Midbrain (tissue), 1 donor: ENCODE measurements around the gene COL17A1.

Source experiments
- DNase-seq: peaks from one replicate; lab custom pipeline; 2025; lab: John Stamatoyannopoulos, UW

Gene COL17A1

GRCh38 chr10:104098358-104098925 is 12.8 kb upstream of the COL17A1 start:
- no peak for DNase-seq

DNA sequence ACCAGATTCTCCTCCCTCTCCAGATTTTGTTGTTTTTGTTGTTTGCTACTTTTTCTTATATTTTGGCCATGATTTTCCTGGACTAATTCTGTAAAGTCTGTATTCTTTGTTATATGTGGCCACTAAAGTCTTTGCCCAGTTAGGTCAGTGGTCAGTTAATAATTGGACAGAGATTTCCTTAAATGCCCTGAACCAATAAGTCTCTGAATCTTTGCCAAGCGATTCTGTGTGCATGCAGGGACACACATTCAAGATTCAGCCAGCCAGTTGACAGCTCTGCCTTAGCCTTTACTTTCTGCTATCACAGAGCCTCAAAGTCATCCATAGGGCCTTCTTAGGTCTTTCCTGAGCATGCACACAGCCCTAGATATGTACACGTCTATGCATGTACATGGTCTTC is 11.0 kb upstream of the COL17A1 start:
- no peak for DNase-seq

- no peak for DNase-seq
Measured at GRCh38 chr10:104092749-104093148, 7.1 kb upstream of the COL17A1 start.

DNA sequence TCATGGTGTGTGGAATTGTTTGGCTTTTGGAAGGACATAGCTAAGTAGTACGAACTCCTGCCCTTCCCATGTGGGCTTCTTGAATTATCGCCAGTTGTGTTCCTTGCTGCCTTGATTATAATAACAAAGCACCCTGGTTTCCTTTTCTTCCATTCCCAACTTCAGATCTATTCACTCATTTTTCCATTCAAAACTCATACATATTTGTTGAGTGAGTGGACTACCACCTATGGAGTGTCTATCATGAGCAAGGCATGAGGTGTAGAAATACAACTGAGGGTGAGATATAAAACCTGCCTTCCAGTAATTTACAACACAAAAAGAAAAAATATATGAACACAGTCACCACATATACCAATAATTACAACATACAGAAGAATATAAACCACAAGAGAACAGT is 4.9 kb upstream of the COL17A1 start:
- no peak for DNase-seq

GRCh38 chr10:104089621-104090020 is 3.9 kb upstream of the COL17A1 start:
- no peak for DNase-seq

GRCh38 chr10:104088239-104088638 is 2.6 kb upstream of the COL17A1 start:
- DNase-seq = no peak

DNA sequence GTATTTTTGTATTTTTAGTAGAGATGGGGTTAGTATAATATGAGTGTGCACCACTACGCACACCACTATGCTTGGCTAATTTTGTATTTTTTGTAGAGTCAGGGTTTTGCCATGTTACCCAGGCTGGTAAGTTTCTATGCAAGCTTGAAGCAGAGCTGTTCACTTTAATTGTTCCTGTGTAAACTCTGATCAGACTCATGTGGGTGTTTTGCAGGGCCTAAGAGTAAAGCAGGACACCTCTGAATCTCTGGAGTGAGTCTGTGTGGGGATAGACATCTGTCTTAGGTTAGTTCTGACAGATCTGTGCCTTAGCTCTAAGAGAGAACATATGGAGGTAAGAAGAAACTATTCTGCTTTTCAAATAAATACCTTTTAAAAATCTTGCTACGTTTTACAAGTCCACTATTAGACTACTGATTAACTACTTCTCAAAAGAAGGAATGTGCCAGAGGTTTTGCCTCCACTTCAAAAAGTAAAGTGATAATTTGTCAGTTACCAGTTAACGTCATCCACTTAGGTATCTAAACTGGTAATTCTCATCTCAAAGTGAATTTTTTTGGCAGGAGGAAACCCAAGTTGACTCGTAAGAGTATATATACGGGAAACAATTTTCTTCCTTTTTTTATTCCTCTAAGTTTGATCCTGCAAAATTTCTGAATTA is 1.1 kb downstream of the COL17A1 start:
- DNase-seq = no peak

GRCh38 chr10:104081998-104082397 is 3.7 kb downstream of the COL17A1 start:
- no peak for DNase-seq

DNA sequence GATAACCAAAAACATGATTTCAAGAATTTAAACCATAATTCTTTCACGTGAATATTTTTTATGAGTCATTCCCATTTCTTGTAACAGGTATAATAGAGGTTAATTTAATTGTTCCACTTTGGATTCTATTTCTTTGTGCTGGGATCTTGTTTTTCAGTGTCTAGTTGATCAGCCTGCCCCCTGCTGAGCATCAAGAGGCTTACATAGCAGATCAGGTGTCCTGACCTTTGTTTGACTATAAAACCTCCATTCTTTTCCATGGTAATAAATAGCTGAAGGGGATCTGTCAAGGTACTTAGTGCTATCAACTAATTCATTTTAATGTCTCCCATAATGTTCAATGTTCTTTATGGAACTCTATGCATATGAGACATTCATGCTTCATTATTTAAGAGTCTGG is 4.9 kb downstream of the COL17A1 start:
- DNase-seq = peak; percentile 13

GRCh38 chr10:104077663-104078151 is 8.0 kb downstream of the COL17A1 start:
- no peak for DNase-seq

DNA sequence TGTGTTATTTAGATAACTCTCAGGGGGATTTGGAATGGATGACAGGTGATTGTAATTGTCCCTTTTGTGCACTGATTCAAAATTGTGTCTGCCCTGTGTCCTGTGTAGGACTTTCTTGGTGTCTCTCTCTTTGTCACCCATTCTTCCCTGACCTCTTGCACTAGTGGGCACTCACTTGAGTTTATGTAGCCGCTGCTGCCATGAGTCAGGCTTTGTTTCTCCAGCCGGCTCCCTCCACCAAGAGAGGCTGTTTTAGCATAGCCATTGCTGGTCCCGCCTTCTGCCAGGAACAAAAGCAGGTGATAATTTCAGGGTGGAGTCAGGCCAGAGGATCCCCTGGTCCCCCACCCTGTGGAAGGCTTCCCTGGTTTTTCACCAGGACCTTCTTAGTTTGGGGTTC is 8.4 kb downstream of the COL17A1 start:
- DNase-seq = no peak

- peak; percentile 79 for DNase-seq
Measured at GRCh38 chr10:104076743-104077160, 8.9 kb downstream of the COL17A1 start.

GRCh38 chr10:104074505-104074904 is 11.2 kb downstream of the COL17A1 start:
- no peak for DNase-seq

DNA sequence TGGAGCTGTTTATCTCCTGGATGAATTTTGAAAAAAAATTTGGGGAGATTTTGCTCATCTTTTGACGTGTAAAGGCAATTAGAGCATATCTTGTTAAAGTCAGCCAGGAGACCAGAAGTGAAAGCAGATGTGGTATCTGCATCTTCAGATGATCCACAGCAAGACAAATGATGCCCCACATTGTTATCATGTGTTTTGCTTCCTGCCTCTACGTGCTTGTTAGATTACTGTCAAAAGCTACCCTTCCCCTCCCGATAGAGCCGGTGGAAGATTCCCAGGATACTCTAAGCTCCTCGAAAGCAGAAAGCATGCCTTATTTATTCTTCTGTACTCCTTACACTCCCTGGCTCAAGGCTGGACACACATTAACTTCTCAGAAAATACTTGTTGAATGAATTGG is 12.9 kb downstream of the COL17A1 start:
- DNase-seq = no peak

DNA sequence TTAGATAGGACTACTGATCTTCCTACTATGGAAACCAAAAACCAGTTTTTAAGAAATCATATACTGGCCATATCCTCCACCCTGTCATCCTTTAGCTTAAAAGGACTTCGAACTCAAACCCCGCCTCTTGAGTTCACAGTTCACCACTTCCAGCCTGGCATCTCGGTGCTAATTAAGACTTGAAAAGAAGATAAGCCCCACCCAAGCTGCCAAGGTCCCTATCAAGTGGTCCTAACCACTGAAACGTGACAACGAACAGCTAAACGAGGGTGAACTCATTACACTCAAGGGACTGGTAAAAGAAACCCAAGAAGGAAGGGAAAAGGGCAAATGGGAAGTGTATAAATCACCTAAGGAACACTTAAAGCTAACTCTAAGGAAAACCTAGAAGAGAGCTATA is 16.1 kb downstream of the COL17A1 start:
- no peak for DNase-seq

- DNase-seq = no peak
Measured at GRCh38 chr10:104067525-104067924, 18.2 kb downstream of the COL17A1 start.

- DNase-seq = no peak
Measured at GRCh38 chr10:104066945-104067344, 18.7 kb downstream of the COL17A1 start.

- DNase-seq = no peak
Measured at GRCh38 chr10:104065748-104066147, 19.9 kb downstream of the COL17A1 start.

DNA sequence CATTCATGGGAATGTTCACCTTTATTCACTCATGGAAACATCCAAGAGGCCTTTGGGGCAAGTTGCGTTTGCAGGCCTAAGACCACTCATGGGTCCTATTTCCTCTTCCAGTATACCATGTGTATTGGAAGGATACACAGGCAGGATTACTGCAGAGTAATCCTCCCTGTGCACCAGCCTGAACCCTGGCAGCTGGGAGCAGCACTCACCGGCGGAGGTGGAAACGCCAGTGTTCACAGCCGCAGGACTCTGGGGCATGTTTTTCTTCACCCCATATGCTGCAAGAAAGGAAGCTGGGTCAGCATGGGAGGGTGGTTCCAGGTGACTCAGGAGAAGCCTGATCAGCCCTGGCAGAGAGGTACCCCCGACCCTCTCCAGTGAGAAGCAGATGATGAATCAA is 24.5 kb downstream of the COL17A1 start:
- no peak for DNase-seq

DNA sequence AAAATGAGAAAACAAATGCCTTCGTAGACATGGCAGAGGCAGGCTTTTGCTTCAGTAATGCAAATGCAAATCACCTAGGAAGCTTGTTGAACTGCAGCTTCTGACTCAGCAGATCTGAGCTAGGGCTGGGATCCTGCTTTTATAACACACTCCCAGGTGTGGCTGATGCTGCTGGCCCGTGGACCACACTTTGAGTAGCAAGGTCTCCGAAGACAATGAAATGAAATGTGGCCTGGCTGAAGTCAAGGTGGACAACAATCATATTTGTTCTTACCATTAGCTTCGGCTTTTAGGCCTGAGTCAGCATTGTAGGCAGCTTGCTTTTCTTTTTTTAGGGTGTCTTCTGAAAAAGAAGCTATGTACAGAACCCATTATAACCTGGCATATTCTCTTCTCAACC is 26.3 kb downstream of the COL17A1 start:
- no peak for DNase-seq

DNA sequence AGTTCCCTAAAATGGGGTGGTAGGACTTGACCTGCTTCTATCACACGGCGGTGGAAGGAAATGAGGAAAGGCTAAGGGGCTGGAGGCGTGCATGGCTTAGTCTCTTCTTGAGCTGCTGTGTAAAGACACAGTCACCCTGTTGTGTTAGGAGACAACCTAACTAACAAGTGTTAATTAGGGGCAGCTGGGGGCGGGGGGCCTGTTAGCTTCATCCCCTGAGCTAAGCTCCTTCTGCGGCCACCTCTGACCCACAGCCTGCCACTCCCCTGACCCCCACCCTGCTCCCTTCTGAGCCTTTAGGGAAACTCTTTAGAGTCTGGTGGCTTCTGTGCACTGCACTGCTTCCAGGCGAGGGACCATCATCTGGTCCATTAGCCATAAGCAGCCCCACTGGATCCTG is 28.0 kb downstream of the COL17A1 start:
- DNase-seq = no peak

DNA sequence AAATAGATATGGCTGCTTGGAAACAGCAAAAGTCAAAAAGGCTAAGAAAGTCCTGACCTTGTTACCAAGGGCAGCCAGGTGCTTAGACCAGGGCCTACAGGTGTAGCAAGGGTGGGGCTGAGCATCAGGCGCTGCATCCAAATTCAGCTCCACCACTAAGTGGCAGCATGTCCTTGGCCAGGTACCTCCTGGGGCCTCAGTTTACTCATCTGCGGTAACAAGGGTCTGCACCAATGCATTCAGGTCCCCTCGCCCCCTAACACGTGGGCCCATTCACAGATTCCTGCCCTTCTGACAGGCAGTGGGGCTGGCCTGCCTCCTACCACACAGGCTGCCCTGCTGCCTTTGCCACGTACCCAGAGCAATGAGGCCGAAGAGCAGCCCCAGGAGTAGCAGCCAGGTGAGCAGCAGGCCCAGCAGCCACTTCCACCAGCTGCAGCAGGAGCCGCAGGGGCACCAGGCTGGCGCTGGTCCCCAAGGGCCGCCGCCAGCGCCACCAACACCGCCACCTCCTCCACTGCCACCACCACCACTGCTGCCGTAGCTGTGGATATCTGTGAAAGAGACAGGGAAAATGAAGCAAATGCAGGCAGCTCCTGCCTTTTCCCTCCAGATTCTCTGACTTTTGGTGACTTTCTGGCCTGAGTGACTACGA is 28.9 kb downstream of the COL17A1 start:
- no peak for DNase-seq

DNA sequence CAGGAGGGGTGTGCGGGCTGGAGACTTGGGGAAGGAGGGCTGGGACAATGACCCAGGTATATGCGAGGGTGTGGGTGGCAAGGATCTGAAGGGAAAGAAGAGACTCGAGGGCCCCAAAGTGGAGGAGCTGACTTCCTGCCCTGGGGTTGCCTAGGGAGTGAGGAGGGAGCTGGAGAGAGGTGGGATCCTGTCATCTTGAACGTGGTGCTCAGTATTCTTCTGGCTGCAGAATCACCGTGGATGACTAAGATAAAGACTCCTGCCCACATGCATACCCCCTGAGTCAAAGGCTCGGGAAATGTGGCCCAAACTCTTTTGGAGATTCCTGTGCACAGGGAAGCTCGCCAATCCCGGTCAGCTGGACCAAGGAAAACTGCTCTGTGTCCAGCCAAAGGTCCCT is 31.2 kb downstream of the COL17A1 start:
- no peak for DNase-seq
